ENCODE results near the gene CSNK1G3. TPM values are rescaled to one million over a fixed set of nuclear protein-coding genes. Genes with fewer than 3 reads are reported as not detected.
A peak's percentile ranks its signal among the peaks of the same experiment; 100 is the strongest.

Gene CSNK1G3
- total RNA-seq, 1 experiment from 2014 or later: 110 TPM

DNA sequence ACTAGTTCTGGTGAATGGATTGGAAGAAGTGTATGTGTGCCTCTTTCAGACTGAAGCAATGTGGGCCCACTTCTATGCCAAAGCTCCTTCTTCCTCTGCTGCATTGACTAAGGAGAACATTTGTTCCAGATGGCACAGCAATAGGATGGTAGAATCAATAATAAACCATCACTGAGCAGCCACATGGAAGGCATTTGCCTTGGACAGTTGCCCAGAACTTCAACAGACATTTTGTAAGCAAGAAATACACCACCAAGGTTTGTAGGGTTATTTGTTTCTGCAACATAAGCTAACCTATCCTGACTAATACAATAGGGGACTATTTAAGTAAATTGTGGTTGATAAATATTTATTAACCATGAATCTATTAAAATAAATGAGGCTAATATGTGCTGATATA lies 37.7 kb upstream of the CSNK1G3 start:
- POLR2A ChIA-PET: interaction anchor here (0.9 to 2.5 kb wide), 2 partner anchors 10 to 18 kb away, joined by 3 to 6 read pairs; no protein-coding TSS in a partner anchor
- Mint-ChIP-seq H3K27ac (ENCODE audit: low read depth, unreplicated experiment) (no peak overlapping the region), H3K36me3 (ENCODE audit: insufficient read depth, unreplicated experiment) (no peaks in the 10 kb centered on the region), H3K4me1 (ENCODE audit: insufficient read depth, unreplicated experiment) (peaks cover 11% of the 10 kb centered on the region), H3K27me3 (ENCODE audit: insufficient read depth, unreplicated experiment) (no peaks in the 10 kb centered on the region), H3K9me3 (ENCODE audit: unreplicated experiment) (no peaks in the 10 kb centered on the region), H3K4me3 (ENCODE audit: unreplicated experiment) (no peak overlapping the region)
- CTCF ChIA-PET: no interaction called here
- intact Hi-C loops (cut with micrococcal nuclease): no loop called here
- DNase-seq (ENCODE audit: unreplicated experiment): no peak
- no TSS peak for BruUV-seq (replicated peaks)
- TF ChIP-seq, protein P1, sequence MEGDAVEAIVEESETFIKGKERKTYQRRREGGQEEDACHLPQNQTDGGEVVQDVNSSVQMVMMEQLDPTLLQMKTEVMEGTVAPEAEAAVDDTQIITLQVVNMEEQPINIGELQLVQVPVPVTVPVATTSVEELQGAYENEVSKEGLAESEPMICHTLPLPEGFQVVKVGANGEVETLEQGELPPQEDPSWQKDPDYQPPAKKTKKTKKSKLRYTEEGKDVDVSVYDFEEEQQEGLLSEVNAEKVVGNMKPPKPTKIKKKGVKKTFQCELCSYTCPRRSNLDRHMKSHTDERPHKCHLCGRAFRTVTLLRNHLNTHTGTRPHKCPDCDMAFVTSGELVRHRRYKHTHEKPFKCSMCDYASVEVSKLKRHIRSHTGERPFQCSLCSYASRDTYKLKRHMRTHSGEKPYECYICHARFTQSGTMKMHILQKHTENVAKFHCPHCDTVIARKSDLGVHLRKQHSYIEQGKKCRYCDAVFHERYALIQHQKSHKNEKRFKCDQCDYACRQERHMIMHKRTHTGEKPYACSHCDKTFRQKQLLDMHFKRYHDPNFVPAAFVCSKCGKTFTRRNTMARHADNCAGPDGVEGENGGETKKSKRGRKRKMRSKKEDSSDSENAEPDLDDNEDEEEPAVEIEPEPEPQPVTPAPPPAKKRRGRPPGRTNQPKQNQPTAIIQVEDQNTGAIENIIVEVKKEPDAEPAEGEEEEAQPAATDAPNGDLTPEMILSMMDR (IDR thresholded peaks at IDR 0.05; ENCODE audit: unreplicated experiment): no peak

DNA sequence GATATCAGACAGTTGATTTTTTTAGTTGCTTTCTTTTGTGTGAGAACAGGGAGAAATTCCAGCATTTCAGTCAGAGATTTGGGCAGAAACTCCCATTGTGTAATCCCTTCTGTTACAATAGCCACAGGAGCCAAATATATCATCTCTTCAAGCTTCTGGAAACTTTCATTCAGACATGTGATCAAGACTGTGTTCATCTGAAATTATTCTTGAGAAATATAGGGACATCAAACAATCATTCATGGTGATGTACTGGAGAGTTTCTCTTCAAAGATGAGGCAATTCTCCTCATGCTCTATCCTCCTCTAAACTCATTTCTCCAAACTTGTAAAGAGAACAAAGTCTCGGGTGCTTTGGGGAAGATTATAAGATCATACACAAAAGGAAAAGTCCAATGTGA lies 35.2 kb upstream of the CSNK1G3 start:
- peak; percentile 41 for DNase-seq (ENCODE audit: unreplicated experiment)
- Mint-ChIP-seq H3K9me3 (ENCODE audit: unreplicated experiment) (no peaks in the 10 kb centered on the region), H3K36me3 (ENCODE audit: insufficient read depth, unreplicated experiment) (no peaks in the 10 kb centered on the region), H3K27me3 (ENCODE audit: insufficient read depth, unreplicated experiment) (no peaks in the 10 kb centered on the region), H3K4me1 (ENCODE audit: insufficient read depth, unreplicated experiment) (peaks cover 21% of the 10 kb centered on the region), H3K4me3 (ENCODE audit: unreplicated experiment) (no peak overlapping the region), H3K27ac (ENCODE audit: low read depth, unreplicated experiment) (no peak overlapping the region)
- intact Hi-C loops (cut with micrococcal nuclease): no loop called here
- BruUV-seq (replicated peaks): no TSS peak
- ChIA-PET POLR2A (no interaction called here), CTCF (no interaction called here)
- TF ChIP-seq, protein P1 (IDR thresholded peaks at IDR 0.05; ENCODE audit: unreplicated experiment): no peak

DNA sequence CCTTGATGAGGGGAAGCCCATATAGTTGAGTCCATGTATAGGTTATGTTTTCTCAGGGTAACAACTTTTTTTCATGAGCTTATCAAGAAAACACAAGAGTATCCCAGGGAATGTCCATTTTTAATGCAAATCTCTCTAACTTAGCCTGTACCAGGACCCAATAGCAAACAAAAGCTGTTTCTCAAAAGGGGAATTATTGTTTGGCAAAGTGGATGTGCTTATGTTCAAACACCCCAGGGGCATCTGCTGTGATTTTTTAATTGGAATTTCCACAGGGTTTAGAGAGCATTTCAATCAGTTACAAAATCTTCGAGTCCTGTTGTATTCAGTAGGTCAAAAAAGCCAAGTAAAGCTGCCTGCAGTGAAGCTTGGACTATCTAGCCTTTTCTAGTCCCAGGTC lies 33.4 kb upstream of the CSNK1G3 start:
- Mint-ChIP-seq H3K27me3 (ENCODE audit: insufficient read depth, unreplicated experiment) (no peaks in the 10 kb centered on the region), H3K4me3 (ENCODE audit: unreplicated experiment) (no peak overlapping the region), H3K9me3 (ENCODE audit: unreplicated experiment) (no peaks in the 10 kb centered on the region), H3K4me1 (ENCODE audit: insufficient read depth, unreplicated experiment) (peaks cover 35% of the 10 kb centered on the region), H3K27ac (ENCODE audit: low read depth, unreplicated experiment) (no peak overlapping the region), H3K36me3 (ENCODE audit: insufficient read depth, unreplicated experiment) (no peaks in the 10 kb centered on the region)
- no TSS peak for BruUV-seq (replicated peaks)
- TF ChIP-seq, protein P1 (IDR thresholded peaks at IDR 0.05; ENCODE audit: unreplicated experiment): no peak
- no peak for DNase-seq (ENCODE audit: unreplicated experiment)
- CTCF ChIA-PET: no interaction called here
- intact Hi-C loops (cut with micrococcal nuclease): no loop called here
- POLR2A ChIA-PET: interaction anchor here (0.6 to 1.4 kb wide), 4 partner anchors 8 to 35 kb away, joined by 3 to 4 read pairs (median 4); partner anchors contain the start of gene CSNK1G3

DNA sequence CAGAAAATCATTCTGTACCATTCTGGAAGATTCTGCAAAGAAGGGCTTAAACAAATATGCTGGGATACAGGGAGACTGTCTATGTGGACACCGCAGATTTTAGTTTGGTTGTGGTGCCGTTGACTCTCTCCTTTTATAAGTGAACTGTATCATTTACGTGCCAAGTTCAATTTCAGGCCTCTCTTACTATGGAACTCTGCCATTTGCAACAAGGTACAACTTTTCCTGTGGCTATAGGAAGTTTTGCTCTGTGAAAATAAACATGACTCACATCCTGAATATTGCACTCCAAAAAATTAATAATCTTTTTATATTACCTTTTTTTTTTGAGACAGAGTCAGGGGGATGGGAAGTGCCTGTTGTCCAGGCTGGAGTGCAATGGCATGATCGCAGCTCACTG lies 29.7 kb upstream of the CSNK1G3 start:
- CTCF ChIA-PET: interaction anchor here (0.7 to 2.2 kb wide), 3 partner anchors 13 to 974 kb away, joined by 3 to 11 read pairs (median 3); partner anchors contain the start of gene CEP120
- no peaks in the 10 kb centered on the region for H3K36me3 Mint-ChIP-seq (ENCODE audit: insufficient read depth, unreplicated experiment)
- no peaks in the 10 kb centered on the region for H3K9me3 Mint-ChIP-seq (ENCODE audit: unreplicated experiment)
- peak overlapping the region; percentile 50 for H3K27ac Mint-ChIP-seq (ENCODE audit: low read depth, unreplicated experiment)
- H3K4me1 Mint-ChIP-seq (ENCODE audit: insufficient read depth, unreplicated experiment): peaks cover 33% of the 10 kb centered on the region
- TF ChIP-seq, protein P1 (IDR thresholded peaks at IDR 0.05; ENCODE audit: unreplicated experiment): no peak
- no peaks in the 10 kb centered on the region for H3K27me3 Mint-ChIP-seq (ENCODE audit: insufficient read depth, unreplicated experiment)
- POLR2A ChIA-PET: interaction anchor here (0.7 to 2.5 kb wide), 7 partner anchors 10 to 59 kb away, joined by 3 to 15 read pairs (median 6); partner anchors contain the start of genes CEP120 and CSNK1G3
- peak; percentile 84 for DNase-seq (ENCODE audit: unreplicated experiment)
- BruUV-seq (replicated peaks): no TSS peak
- H3K4me3 Mint-ChIP-seq (ENCODE audit: unreplicated experiment): no peak overlapping the region
- intact Hi-C loops (cut with micrococcal nuclease): no loop called here

Measured in MCF 10A (cell line).